GM12891 (cell line): ENCODE measurements around the gene GNPTG.

Experiments used
- POLR2A ChIP-seq: IDR thresholded peaks from 2 replicates; pipeline ENCODE4 v1.6.1; 2011; ENCODE audit warnings: low read depth, low read length, control low read depth
- POLR2AphosphoS5 ChIP-seq: IDR thresholded peaks from 2 replicates; pipeline ENCODE4 v1.6.1; 2011; ENCODE audit warnings: low read depth, low read length, control low read depth
- POU2F2 ChIP-seq: IDR thresholded peaks from 2 replicates; pipeline ENCODE4 v1.6.1; 2011; ENCODE audit warnings: low read depth, mild to moderate bottlenecking, control low read depth, low read length, moderate library complexity
- SPI1 ChIP-seq: IDR thresholded peaks from 2 replicates; pipeline ENCODE4 v1.6.1; 2011; ENCODE audit warnings: low read depth, low read length, control low read depth
- TAF1 ChIP-seq: IDR thresholded peaks from 2 replicates; pipeline ENCODE4 v1.6.1; 2011; ENCODE audit warnings: low read depth, low read length, control low read depth

- TF ChIP-seq TAF1, result no peak
- no peak for TF ChIP-seq POLR2A
- no peak for TF ChIP-seq POLR2AphosphoS5
- no peak for TF ChIP-seq POU2F2
- no peak for TF ChIP-seq SPI1
These were observed 28.5 kb downstream of the GNPTG start for GRCh38 chr16:1380195-1380594.
